Measurements from ENCODE around the gene TBC1D32. TPM values are rescaled to one million over a fixed set of nuclear protein-coding genes. Genes with fewer than 3 reads are reported as not detected.

TBC1D32 gene
- total RNA-seq, 1 experiment from 2014 or later: 5.2 TPM

DNA sequence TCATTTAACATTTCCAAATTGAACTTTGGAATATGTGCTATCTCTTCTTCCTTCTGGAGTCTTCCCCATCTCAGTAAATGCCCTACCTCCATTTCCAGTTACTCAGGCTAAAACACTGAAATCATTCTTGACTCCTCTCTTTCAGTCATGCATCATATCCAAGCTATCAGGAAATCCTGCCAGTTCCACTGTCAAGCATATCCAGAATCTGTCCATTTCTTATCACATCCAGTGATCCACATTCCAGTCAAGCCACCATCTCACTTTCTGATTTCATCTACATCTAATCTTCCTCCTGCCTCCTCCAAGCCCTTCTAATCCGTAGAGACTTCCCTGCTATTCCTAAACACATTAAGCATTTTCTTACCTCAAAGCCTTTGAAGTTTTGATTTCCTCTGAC, 15.3 kb upstream of the TBC1D32 start (continued):
- TF ChIP-seq ZNF532 (CRISPR knock-in tag; IDR thresholded peaks at IDR 0.05; ENCODE audit: borderline replicate concordance) (no peak), MXD4 (CRISPR knock-in tag; IDR thresholded peaks at IDR 0.05; ENCODE audit: borderline replicate concordance) (no peak), ATF1 (CRISPR knock-in tag; IDR thresholded peaks at IDR 0.05) (no peak), USF2 (CRISPR knock-in tag; IDR thresholded peaks at IDR 0.05) (no peak)
- TF ChIP-seq, protein P1, sequence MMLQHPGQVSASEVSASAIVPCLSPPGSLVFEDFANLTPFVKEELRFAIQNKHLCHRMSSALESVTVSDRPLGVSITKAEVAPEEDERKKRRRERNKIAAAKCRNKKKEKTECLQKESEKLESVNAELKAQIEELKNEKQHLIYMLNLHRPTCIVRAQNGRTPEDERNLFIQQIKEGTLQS (CRISPR knock-in tag; conservative IDR thresholded peaks at IDR 0.05): no peak

GRCh38 chr6:121347484-121347883, 13.2 kb upstream of the TBC1D32 start:
- ChIA-PET POLR2A (no interaction called here), CTCF (no interaction called here)
- no peak for ATAC-seq
- H3K4me3 Mint-ChIP-seq: no peak overlapping the region
- DNase-seq (ENCODE audit: low spot score): no peak
- no peak for TF ChIP-seq JAZF1 (CRISPR knock-in tag; IDR thresholded peaks at IDR 0.05)
- TF ChIP-seq, protein P2, sequence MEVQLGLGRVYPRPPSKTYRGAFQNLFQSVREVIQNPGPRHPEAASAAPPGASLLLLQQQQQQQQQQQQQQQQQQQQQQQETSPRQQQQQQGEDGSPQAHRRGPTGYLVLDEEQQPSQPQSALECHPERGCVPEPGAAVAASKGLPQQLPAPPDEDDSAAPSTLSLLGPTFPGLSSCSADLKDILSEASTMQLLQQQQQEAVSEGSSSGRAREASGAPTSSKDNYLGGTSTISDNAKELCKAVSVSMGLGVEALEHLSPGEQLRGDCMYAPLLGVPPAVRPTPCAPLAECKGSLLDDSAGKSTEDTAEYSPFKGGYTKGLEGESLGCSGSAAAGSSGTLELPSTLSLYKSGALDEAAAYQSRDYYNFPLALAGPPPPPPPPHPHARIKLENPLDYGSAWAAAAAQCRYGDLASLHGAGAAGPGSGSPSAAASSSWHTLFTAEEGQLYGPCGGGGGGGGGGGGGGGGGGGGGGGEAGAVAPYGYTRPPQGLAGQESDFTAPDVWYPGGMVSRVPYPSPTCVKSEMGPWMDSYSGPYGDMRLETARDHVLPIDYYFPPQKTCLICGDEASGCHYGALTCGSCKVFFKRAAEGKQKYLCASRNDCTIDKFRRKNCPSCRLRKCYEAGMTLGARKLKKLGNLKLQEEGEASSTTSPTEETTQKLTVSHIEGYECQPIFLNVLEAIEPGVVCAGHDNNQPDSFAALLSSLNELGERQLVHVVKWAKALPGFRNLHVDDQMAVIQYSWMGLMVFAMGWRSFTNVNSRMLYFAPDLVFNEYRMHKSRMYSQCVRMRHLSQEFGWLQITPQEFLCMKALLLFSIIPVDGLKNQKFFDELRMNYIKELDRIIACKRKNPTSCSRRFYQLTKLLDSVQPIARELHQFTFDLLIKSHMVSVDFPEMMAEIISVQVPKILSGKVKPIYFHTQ (CRISPR knock-in tag; IDR thresholded peaks at IDR 0.05): no peak
- no peak for TF ChIP-seq FOXJ3 (CRISPR knock-in tag; IDR thresholded peaks at IDR 0.05; ENCODE audit: borderline replicate concordance)
- no peak for TF ChIP-seq ZNF219 (CRISPR knock-in tag; IDR thresholded peaks at IDR 0.05; ENCODE audit: borderline replicate concordance)
- TF ChIP-seq ZBTB21 (CRISPR knock-in tag; IDR thresholded peaks at IDR 0.05; ENCODE audit: borderline replicate concordance): no peak
- TF ChIP-seq ZNF263 (CRISPR knock-in tag; IDR thresholded peaks at IDR 0.05; ENCODE audit: low read depth): no peak
- TF ChIP-seq PREB (CRISPR knock-in tag; IDR thresholded peaks at IDR 0.05; ENCODE audit: borderline replicate concordance): no peak
- TF ChIP-seq USF1 (CRISPR knock-in tag; IDR thresholded peaks at IDR 0.05): no peak
- TF ChIP-seq CREM (CRISPR knock-in tag; IDR thresholded peaks at IDR 0.05): no peak
- TF ChIP-seq, protein P3, sequence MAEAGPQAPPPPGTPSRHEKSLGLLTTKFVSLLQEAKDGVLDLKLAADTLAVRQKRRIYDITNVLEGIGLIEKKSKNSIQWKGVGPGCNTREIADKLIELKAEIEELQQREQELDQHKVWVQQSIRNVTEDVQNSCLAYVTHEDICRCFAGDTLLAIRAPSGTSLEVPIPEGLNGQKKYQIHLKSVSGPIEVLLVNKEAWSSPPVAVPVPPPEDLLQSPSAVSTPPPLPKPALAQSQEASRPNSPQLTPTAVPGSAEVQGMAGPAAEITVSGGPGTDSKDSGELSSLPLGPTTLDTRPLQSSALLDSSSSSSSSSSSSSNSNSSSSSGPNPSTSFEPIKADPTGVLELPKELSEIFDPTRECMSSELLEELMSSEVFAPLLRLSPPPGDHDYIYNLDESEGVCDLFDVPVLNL (CRISPR knock-in tag; IDR thresholded peaks at IDR 0.05; ENCODE audit: borderline replicate concordance, low read depth): no peak
- no peak for TF ChIP-seq ZNF121 (CRISPR knock-in tag; IDR thresholded peaks at IDR 0.05)
- TF ChIP-seq SP1 (CRISPR knock-in tag; conservative IDR thresholded peaks at IDR 0.05): no peak
- TF ChIP-seq USF2 (CRISPR knock-in tag; IDR thresholded peaks at IDR 0.05): no peak
- TF ChIP-seq ZNF671 (CRISPR knock-in tag; IDR thresholded peaks at IDR 0.05): no peak
- no peak for TF ChIP-seq ZNF317 (CRISPR knock-in tag; IDR thresholded peaks at IDR 0.05; ENCODE audit: borderline replicate concordance, low read depth)
- no peaks in the 10 kb centered on the region for H3K27me3 Mint-ChIP-seq (ENCODE audit: low read depth)
- no peaks in the 10 kb centered on the region for H3K9me3 Mint-ChIP-seq
- no peak overlapping the region for H3K27ac Mint-ChIP-seq
- H3K4me1 Mint-ChIP-seq: peaks cover 4% of the 10 kb centered on the region
- no peaks in the 10 kb centered on the region for H3K36me3 Mint-ChIP-seq

Measured in WTC11 (cell line).